ENCODE results near the gene SARDH. TPM values are rescaled to one million over a fixed set of nuclear protein-coding genes. Genes with fewer than 3 reads are reported as not detected.

SARDH gene
- total RNA-seq, 2 experiments from 2014 or later = 2.3 to 2.7 TPM

DNA sequence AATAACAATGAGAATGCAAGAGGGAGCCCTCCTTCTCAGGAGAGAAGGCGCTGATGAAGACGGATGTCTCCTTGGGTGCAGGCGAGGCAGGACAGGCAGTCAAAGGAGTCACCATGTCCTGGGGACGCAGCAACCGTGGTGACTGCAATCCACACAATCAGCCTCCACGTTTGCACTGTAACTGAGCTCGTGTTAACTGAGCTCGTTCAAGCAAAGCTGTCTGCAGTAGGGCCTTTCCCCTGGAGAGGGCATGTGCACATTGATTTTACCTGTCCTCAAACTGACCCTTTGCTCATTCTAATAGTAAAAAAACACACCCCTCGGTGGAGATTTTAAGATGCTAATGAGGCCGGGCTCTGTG, 2.8 kb downstream of the SARDH start:
- Mint-ChIP-seq H3K4me3 (no peak overlapping the region), H3K36me3 (no peaks in the 10 kb centered on the region), H3K27me3 (no peaks in the 10 kb centered on the region), H3K9me3 (no peaks in the 10 kb centered on the region), H3K27ac (no peak overlapping the region), H3K4me1 (peaks cover 3% of the 10 kb centered on the region)
- no peak for DNase-seq

DNA sequence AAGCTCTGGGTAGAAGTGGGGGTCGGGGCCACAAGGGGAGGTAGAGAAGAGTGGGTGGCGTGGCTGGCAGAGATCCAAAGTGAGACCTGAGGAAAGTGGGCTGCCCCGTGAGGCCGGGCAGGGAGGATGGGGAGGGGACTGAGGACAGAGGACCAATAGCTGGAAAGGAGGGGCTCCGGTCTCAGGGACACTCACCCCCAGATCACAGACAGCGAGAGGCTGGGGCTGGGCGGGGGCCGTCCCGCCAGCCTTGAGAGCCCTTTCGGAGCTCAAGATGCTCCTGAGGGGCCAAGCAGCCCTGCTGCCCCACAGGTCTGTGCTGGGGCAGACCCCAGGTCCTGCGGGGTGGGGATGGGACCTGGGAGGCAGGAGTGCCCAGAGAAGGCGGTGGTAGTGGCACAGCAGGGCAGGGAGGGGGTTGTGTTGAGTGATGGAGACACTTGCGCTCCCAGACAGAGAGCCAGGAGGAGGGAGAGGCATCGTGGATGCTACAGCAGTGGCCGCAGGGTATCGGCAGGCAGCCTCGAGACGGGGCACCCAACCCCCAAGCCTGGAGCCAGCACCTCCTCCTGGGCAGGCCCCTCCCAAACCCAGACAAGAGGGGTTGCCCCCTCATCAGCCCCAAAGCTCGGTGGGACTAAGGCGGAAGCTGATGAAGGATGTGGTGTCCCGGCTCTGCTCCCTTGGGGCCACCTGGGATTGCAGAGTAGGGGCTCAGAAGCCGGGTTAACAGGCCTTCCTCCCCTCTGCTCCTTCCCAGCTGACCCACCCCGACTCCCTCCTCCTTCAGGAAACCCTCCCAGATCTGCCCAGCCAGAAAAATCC, 3.4 kb downstream of the SARDH start:
- H3K9me3 Mint-ChIP-seq = no peaks in the 10 kb centered on the region
- no peak overlapping the region for H3K27ac Mint-ChIP-seq
- no peak for DNase-seq
- no peaks in the 10 kb centered on the region for H3K27me3 Mint-ChIP-seq
- H3K4me3 Mint-ChIP-seq = no peak overlapping the region
- H3K4me1 Mint-ChIP-seq = peaks cover 3% of the 10 kb centered on the region
- no peaks in the 10 kb centered on the region for H3K36me3 Mint-ChIP-seq

DNA sequence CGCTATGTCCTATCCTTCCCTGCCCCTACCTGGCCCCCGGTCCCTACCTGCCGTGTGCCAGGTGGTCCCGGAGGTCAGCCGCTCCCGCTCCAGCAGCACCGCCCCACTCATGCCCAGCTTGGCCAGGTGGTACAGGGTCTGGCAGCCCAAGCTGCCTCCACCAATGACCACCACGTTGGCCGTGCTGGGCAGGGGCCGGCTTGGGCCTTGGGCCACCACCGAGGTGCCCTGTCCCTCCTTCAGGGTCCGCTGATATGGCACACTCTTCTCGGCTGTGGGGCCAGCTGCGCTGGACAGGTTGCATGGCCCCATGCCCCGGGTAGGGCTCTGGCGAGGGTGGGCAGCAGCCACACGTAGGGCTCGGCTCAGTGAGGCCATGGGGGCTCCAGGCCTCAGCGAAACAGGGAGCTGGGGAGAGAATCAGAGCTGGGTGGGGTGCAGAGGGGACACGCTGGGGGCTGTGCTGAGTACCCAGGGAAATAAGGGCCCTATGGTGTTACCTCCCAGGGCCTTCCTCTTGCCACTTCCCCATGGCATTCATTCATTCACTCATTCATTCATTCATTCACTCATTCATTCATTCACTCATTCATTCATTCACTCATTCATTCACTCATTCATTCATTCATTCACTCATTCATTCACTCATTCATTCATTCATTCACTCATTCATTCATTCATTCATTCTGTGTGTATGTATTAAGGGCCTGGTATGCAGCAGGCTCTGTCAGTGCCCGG, 4.2 kb downstream of the SARDH start:
- Mint-ChIP-seq H3K36me3 (no peaks in the 10 kb centered on the region), H3K9me3 (no peaks in the 10 kb centered on the region), H3K4me1 (peaks cover 3% of the 10 kb centered on the region), H3K4me3 (no peak overlapping the region), H3K27ac (no peak overlapping the region), H3K27me3 (no peaks in the 10 kb centered on the region)
- no peak for DNase-seq

DNA sequence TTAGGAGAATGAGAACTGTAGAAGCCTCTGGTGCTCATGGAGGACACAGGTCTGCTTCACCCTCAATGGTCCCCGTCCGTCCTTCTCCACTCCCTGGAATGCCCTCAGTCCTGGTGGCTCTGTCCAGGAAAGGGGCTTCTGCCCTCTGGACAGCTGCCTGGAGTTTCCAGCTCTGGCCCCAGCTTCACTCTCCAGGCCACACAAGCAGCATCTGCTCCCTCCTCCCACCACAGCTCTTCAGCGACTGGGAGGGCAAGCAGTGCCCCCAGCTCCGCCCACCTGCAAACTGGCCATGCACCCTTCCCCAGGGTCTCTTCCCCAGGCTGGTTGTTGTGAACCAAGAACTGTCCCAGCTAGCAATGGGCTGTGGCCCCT, 4.7 kb downstream of the SARDH start:
- Mint-ChIP-seq H3K4me1 (peaks cover 1% of the 10 kb centered on the region), H3K9me3 (no peaks in the 10 kb centered on the region), H3K27me3 (no peaks in the 10 kb centered on the region), H3K27ac (no peak overlapping the region), H3K4me3 (no peak overlapping the region), H3K36me3 (no peaks in the 10 kb centered on the region)
- DNase-seq = no peak

DNA sequence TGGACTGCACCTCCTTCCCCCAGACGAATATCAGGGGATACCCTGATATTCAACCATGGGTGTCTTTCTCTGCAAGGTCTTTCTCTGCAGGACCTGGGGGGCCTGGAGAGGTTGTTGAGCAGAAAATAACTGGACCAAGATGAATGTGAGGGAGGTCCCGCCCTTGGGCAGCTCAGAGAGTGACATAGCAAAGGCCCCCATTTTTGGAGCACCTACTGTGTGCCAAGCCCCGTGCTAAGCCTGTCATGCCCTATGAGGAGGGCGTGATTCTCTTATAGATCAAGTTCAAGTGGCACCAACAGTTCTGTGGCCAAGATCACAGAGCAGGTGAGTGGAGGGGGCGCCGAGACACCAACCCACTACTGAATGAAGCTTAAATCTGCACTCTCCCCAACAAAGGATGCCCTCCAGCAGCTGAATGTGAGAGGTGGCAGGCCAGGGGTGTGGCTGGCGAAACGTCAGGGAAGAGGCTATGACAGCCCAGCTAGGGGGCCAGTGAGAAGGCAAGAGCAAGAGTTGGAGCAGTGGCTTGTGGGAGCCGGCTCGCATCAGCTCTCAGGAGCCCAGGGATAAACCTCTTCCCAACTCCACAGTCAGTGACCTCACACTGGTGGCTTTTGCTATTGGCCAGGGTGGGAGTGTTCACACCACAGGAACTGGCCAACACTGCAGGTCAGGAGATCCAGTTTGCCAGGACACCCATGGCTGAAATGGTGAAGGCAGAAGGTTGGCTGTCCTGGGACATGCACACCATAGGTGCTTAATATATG, 5.3 kb downstream of the SARDH start:
- no peak overlapping the region for H3K4me3 Mint-ChIP-seq
- H3K9me3 Mint-ChIP-seq = no peaks in the 10 kb centered on the region
- no peak for DNase-seq
- no peaks in the 10 kb centered on the region for H3K4me1 Mint-ChIP-seq
- H3K27me3 Mint-ChIP-seq = no peaks in the 10 kb centered on the region
- H3K36me3 Mint-ChIP-seq = no peaks in the 10 kb centered on the region
- H3K27ac Mint-ChIP-seq = no peak overlapping the region

DNA sequence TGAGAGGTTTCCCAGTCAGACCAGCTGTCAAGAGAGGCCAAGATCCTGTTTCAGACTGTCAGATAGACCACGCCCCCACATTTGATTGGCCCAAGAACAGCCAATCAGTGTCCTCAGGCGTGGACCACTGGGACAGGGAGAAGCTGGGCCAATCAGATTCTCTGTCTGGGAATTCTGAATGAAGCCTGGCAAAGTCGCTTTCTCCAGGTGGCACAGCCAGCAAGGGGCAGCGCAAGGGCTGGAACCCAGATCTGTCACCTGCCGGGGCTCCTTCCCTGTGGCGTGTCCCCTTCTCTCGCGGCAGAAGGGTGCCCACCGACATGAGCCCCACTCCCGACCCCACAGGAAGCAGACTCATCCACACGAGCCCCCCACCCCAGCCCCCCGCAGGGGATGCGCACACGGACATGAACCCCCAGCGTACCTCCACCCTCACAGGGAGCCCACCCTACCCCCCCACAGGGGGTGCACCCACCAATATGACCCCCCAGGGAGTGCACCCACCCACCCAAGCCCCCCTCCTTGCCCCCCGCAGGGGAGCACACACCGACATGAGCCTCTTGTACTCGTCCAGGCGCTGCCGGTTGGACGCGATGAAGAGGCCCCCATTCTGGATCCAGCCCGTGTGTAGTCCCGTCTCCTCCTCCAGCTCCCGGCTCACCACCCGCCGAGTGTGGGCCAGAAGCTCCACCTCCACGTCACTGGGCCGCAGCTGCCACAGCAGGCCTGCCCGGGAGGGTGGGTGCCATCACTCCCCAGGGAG, 6.1 kb downstream of the SARDH start:
- H3K36me3 Mint-ChIP-seq = no peaks in the 10 kb centered on the region
- no peaks in the 10 kb centered on the region for H3K4me1 Mint-ChIP-seq
- no peak for DNase-seq
- no peak overlapping the region for H3K27ac Mint-ChIP-seq
- no peak overlapping the region for H3K4me3 Mint-ChIP-seq
- no peaks in the 10 kb centered on the region for H3K9me3 Mint-ChIP-seq
- no peaks in the 10 kb centered on the region for H3K27me3 Mint-ChIP-seq

DNA sequence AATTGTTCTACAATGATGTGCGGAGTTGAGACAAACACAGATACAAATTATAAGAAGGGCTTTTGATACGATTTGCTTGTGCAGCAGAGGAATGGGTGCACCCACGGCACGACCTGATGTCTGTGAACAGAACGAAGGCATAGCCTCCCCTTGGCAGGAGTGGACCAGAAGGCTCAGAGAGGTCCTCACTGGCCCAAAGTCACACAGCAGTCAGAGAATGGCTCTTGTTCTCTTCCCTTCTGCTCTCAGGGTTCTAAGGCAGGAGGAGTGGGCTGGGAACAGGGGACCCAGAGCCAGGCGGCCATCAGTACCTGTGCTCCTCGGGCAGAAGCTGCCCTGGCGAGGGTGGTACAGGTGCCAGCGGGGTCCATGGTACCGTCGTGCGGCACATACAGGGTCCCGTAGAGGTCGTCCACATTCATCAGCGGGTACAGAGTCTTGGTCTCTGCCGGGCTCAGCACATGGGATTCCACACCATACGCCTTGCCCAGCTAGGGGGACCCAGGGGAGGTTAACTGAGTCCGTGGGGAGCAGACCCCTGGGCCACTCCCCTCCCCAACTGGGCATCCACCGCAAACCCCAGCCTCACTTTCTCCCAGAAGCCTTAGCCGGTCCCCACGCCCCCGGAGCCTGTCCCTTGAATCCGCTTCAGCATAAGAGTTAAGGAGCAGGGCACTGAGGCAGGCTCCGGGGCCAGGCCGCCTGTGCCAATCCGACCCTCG, 7.0 kb downstream of the SARDH start:
- H3K9me3 Mint-ChIP-seq = no peaks in the 10 kb centered on the region
- no peak overlapping the region for H3K4me3 Mint-ChIP-seq
- H3K27me3 Mint-ChIP-seq = no peaks in the 10 kb centered on the region
- no peaks in the 10 kb centered on the region for H3K4me1 Mint-ChIP-seq
- no peak overlapping the region for H3K27ac Mint-ChIP-seq
- no peaks in the 10 kb centered on the region for H3K36me3 Mint-ChIP-seq
- no peak for DNase-seq

DNA sequence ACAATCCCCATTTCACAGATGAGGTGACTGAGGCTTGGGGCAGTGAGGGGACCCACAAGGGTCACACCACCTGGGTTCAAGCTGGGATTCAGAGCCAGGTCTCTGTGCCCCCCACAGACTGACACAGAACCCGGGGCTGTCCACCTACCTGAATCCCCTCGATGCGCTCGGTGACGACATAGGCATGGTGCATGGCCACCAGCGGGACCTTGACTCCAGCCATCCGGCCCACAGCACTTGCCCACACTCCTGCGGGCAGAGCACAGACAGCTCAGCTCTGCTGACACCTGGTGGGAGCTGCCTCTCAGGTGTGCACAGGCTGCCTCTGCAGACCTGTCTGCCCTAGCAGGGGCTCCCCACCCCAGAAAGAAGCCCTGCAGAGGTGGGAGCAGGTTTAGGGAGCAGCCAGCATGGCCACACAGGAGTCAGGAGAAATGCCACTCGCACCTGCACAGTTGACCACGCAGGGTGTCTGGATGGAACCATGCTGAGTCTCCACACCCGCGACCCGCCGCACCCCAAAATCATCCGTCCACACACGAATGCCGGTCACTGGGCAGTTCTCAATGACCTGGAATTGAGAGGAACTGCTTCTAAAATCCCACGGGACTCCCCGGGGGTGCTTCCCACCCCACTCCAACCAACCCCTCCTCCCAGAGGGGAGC, 8.4 kb downstream of the SARDH start:
- H3K9me3 Mint-ChIP-seq = no peaks in the 10 kb centered on the region
- H3K27me3 Mint-ChIP-seq = no peaks in the 10 kb centered on the region
- no peaks in the 10 kb centered on the region for H3K4me1 Mint-ChIP-seq
- no peak for DNase-seq
- H3K4me3 Mint-ChIP-seq = no peak overlapping the region
- no peaks in the 10 kb centered on the region for H3K36me3 Mint-ChIP-seq
- H3K27ac Mint-ChIP-seq = no peak overlapping the region

DNA sequence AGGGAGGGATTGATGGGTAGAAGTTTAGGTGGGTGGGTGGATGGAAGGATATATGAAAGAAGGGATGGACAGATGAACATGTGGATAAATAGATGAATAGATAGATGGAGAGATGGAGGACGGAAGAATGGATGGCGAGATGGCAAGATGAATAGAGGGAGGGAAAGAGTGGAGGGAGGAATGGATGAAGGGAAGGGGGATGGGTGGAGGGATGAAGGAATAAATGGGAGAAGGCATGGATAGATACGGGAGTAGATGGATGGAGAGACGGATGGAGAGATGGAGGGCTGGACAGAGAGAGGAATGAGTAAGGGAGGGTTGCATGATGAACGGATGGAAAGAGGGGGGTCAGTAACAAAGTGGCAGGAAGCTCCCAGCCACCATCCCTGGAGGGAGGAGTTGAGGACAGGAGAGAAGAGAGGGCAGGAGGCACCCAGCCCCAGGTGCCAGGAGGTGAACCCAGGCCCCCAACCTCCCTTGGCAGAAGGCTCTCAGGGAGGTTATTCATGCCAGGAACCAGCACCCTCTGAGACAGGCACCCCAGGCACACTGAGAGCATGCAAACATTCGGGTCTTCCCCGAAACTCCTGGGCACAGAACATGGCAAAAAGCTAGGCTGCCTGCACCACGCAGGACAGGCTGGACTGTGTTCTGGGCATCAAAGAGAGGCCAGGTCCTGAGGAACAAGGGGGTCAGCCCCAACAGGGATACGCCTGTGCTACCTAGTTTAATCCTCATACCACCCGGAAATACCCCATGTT, 9.1 kb downstream of the SARDH start:
- H3K9me3 Mint-ChIP-seq = no peaks in the 10 kb centered on the region
- H3K36me3 Mint-ChIP-seq = no peaks in the 10 kb centered on the region
- H3K27me3 Mint-ChIP-seq = no peaks in the 10 kb centered on the region
- no peak overlapping the region for H3K27ac Mint-ChIP-seq
- no peak for DNase-seq
- H3K4me3 Mint-ChIP-seq = no peak overlapping the region
- H3K4me1 Mint-ChIP-seq = no peaks in the 10 kb centered on the region

DNA sequence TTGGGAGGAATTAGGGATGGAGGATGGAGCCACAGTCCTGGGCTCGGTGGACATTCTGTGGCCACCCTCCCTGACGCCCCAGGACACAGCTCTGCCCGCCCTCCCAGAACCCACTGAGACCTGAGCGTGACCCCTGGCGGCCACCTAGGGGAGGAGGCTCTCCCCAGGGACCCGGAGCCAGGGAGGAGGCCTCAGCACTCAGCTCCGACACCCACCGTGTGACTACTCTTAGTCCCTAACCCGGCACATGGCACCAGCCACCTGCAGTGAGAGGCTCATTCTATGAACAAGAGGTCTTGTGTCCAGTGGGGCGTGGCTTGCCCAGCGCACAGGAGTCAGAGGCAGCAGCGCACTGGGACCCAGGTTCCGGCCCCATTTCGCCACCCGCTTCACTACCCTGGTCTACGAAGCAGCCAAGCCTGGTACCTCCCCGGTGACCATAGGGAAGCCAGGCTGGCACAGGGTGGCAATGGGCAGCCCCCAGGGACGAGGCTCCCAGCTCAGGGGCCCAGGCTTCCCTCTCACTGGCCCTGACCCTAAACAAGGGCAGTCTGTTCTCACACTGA, 10.2 kb downstream of the SARDH start:
- Mint-ChIP-seq H3K27me3 (no peaks in the 10 kb centered on the region), H3K4me3 (no peak overlapping the region), H3K27ac (no peak overlapping the region), H3K9me3 (no peaks in the 10 kb centered on the region), H3K36me3 (no peaks in the 10 kb centered on the region), H3K4me1 (no peaks in the 10 kb centered on the region)
- DNase-seq = no peak

DNA sequence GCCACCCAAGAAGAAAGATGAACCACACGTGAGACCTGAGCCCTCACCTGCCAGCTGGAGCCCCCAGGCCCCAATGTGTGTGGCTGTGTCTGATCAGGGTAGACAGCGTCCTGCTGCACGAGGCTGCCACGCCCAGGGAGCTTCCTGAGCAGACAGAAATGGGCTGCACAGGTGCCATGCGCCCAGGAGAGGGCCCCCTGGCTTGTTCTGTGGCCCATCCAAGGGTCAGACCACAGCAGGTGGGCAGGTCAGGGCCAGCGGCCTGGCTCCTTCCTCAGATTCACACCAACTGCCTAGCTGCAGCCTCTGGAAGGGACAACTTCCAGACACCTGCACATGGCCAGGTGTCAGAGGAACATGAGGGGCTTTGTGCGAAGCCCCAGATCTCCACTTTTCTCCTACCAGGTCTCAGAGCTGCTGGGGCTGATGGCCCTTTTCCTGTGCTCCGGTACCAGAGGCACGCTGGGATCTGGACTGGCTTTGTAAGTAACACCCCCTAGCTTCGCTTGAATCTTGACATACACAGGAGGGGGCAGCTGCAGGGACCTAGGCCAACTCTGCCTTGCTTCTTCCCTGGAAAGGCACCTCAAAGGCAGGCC, 10.8 kb downstream of the SARDH start:
- H3K36me3 Mint-ChIP-seq = no peaks in the 10 kb centered on the region
- no peaks in the 10 kb centered on the region for H3K4me1 Mint-ChIP-seq
- no peaks in the 10 kb centered on the region for H3K27me3 Mint-ChIP-seq
- no peak overlapping the region for H3K27ac Mint-ChIP-seq
- no peak for DNase-seq
- H3K9me3 Mint-ChIP-seq = no peaks in the 10 kb centered on the region
- H3K4me3 Mint-ChIP-seq = no peak overlapping the region

DNA sequence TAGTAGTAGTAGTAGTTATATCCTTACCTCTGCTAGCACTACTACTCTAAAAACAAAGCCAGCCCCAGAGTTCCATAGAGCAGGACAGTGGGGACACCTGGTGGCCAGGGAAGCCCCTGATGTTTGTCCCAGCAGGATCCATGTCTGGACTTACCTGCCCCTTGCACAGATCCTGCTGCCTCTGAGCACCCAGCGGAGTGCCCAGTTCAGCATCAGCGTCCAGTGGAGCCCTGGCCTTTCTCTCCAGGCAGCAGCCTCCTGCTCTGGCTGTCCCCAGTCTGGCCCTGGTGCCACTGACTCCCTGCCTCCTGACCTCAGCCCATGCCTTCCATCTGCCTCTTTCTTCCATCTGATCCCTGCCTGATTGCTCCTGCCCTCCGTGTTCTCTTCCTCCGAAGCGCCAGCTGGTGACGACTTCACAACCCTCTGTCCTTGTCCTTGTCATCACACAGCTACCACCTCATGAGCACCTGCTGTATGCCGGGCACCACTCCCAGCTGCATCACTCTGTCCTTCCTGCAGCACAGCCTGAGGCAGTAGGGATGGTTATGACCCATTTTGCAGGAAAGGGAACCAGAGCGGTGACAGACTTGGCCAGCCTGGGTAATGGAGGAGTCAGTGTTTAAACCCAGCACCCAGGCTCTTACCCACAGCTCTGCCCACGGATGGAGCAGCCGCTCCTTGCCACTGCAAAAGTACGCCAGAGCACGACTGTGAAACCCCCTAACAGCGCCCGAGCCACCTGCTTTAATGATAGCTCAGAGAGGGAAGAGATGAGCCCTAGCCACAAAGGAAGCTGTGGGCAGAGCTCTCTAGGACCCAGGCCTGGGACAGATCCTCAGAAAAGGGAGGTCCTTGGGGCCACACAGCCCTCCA, 11.5 kb downstream of the SARDH start:
- Mint-ChIP-seq H3K4me3 (no peak overlapping the region), H3K9me3 (no peaks in the 10 kb centered on the region), H3K27me3 (no peaks in the 10 kb centered on the region), H3K27ac (no peak overlapping the region), H3K4me1 (no peaks in the 10 kb centered on the region), H3K36me3 (no peaks in the 10 kb centered on the region)
- peak; percentile 47 for DNase-seq

Measured in activated naive CD8-positive, alpha-beta T cell treated with anti-CD3 and anti-CD28 coated beads for 36 hours (primary cell).